PC-3 (cell line): ENCODE data around the gene FBXL7. TPM values are rescaled to one million over a fixed set of nuclear protein-coding genes. Genes with fewer than 3 reads are reported as not detected.

ENCODE experiments used
- ATAC-seq: fragments of 200-7000 bp; cut with Tn5 transposase; 2 replicates; pipeline ENCODE4 v1.9.1; 2020; ENCODE audit warnings: mild to moderate bottlenecking, moderate library complexity
- BruUV-seq: library from RNA; stranded (reverse); fragments of 400-500 nt; replicated peaks from 2 replicates; lab custom pipeline; 2021; lab: Mats Ljungman, UMichigan
- CTCF ChIA-PET: fragments of 300-600 bp; sonication (Branson Sonifier 250); formaldehyde crosslinking; loops from one replicate; lab custom pipeline; 2022; ENCODE audit warnings: antibody characterized with exemption; lab: Charles Lee
- POLR2A ChIA-PET: fragments of 300-600 bp; sonication (Branson Sonifier 250); formaldehyde crosslinking; loops from one replicate; lab custom pipeline; 2022; ENCODE audit warnings: antibody characterized with exemption; ENCODE audit not compliant: unreplicated experiment; lab: Charles Lee
- DNase-seq: peaks from one replicate; pipeline ENCODE4 v3.0.0-alpha.2; 2015
- H2AFZ ChIP-seq: fragments of 300-600 bp; sonication (generic); 2 replicates; pipeline ENCODE4 v1.6.0; 2016; ENCODE audit warnings: antibody characterized with exemption, low read length
- H3F3A ChIP-seq: fragments of 300-600 bp; sonication (generic); one replicate; pipeline ENCODE4 v1.6.0; 2017; ENCODE audit warnings: antibody characterized with exemption, low read length, control low read depth, mild to moderate bottlenecking; ENCODE audit not compliant: unreplicated experiment
- H3K27ac ChIP-seq: fragments of 300-600 bp; sonication (generic); 2 replicates; pipeline ENCODE4 v1.5.1; 2016; ENCODE audit warnings: mild to moderate bottlenecking, low read length
- H3K27me3 ChIP-seq: fragments of 300-600 bp; sonication (generic); 2 replicates; pipeline ENCODE4 v1.6.1; 2016; ENCODE audit warnings: low read length, mixed read lengths
- H3K36me3 ChIP-seq: fragments of 300-600 bp; sonication (generic); 2 replicates; pipeline ENCODE4 v1.6.1; 2016; ENCODE audit warnings: low read depth, mixed run types, low read length, mixed read lengths
- H3K4me1 ChIP-seq: fragments of 300-600 bp; sonication (generic); 2 replicates; pipeline ENCODE4 v1.5.1; 2016; ENCODE audit warnings: low read length; ENCODE audit not compliant: insufficient read depth
- H3K4me2 ChIP-seq: fragments of 300-600 bp; sonication (generic); 2 replicates; pipeline ENCODE4 v1.6.0; 2016; ENCODE audit warnings: low read length
- H3K4me3 ChIP-seq: fragments of 300-600 bp; sonication (generic); 2 replicates; pipeline ENCODE4 v1.5.1; 2016; ENCODE audit warnings: mild to moderate bottlenecking, low read length, mixed read lengths
- H3K79me2 ChIP-seq: fragments of 300-600 bp; sonication (generic); 2 replicates; pipeline ENCODE4 v1.6.1; 2017; ENCODE audit warnings: low read length, mixed read lengths
- H3K9ac ChIP-seq: fragments of 300-600 bp; sonication (generic); 2 replicates; pipeline ENCODE4 v1.6.0; 2016; ENCODE audit warnings: mild to moderate bottlenecking, low read length
- H3K9me2 ChIP-seq: fragments of 300-600 bp; sonication (generic); replicated peaks from 2 replicates; pipeline ENCODE4 v1.6.1; 2016; ENCODE audit warnings: mixed run types, low read length, mixed read lengths
- H3K9me3 ChIP-seq: fragments of 300-600 bp; sonication (generic); 2 replicates; pipeline ENCODE4 v1.6.1; 2016; ENCODE audit warnings: low read length, mixed read lengths
- H4K20me1 ChIP-seq: fragments of 300-600 bp; sonication (generic); 2 replicates; pipeline ENCODE4 v1.6.1; 2016; ENCODE audit warnings: low read length, mixed read lengths
- EZH2 ChIP-seq: fragments of 300-600 bp; sonication (generic); IDR thresholded peaks from one replicate; pipeline ENCODE4 v1.6.1; 2017; ENCODE audit warnings: antibody characterized with exemption, mild to moderate bottlenecking, low read length; ENCODE audit not compliant: unreplicated experiment
- EZH2phosphoT487 ChIP-seq: fragments of 300-600 bp; sonication (generic); IDR thresholded peaks from 2 replicates; pipeline ENCODE4 v1.6.1; 2018; ENCODE audit warnings: mild to moderate bottlenecking, antibody characterized with exemption, low read length, borderline replicate concordance
- intact Hi-C: fragments of 100-400 bp; cut with micrococcal nuclease; formaldehyde crosslinking; loops from 2 replicates; pipeline ENCODE4 v1.9.0; 2023
- total RNA-seq: library from RNA; depleted of rRNA; stranded (reverse); fragments of >200 nt; gene quantifications from 2 replicates; pipeline ENCODE4 v1.2.3, GENCODE V29; 2014
- TF ChIP-seq, protein P1 (sequence below): fragments of 300-600 bp; sonication (generic); conservative IDR thresholded peaks from 2 replicates; pipeline ENCODE4 v1.5.1; 2017; ENCODE audit warnings: antibody characterized with exemption, low read depth, mild to moderate bottlenecking, low read length

FBXL7 gene
- total RNA-seq, 1 experiment from 2014 or later: 0.18 TPM

DNA sequence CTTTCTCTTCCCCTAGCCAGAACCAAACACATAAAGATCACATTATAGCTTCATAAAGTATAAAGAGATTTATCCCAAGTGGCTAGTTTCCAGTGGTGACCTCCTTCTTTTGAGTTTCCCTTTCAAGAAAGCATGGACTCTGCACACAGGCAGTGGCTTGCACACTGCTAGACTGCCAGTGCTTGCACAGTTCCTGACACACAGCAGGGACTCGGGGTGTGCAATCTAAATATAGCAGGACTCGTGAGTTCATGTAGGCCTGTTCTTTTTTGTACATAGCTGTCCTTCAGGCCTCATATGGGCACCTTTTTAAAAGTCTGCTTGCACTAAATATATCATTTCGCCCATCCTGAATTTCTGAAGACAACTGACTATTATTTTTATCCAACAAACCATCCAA is 308.6 kb downstream of the FBXL7 start:
- H4K20me1 ChIP-seq: no peaks in the 10 kb centered on the region
- H3K4me3 ChIP-seq: no peak overlapping the region
- CTCF ChIA-PET: interaction anchor here (0.6 kb wide), 1 partner anchor 9 kb away, joined by 3 read pairs; no protein-coding TSS in a partner anchor
- BruUV-seq: no TSS peak
- no peaks in the 10 kb centered on the region for H3K9me2 ChIP-seq
- H3K27me3 ChIP-seq: no peaks in the 10 kb centered on the region
- TF ChIP-seq, protein P1, sequence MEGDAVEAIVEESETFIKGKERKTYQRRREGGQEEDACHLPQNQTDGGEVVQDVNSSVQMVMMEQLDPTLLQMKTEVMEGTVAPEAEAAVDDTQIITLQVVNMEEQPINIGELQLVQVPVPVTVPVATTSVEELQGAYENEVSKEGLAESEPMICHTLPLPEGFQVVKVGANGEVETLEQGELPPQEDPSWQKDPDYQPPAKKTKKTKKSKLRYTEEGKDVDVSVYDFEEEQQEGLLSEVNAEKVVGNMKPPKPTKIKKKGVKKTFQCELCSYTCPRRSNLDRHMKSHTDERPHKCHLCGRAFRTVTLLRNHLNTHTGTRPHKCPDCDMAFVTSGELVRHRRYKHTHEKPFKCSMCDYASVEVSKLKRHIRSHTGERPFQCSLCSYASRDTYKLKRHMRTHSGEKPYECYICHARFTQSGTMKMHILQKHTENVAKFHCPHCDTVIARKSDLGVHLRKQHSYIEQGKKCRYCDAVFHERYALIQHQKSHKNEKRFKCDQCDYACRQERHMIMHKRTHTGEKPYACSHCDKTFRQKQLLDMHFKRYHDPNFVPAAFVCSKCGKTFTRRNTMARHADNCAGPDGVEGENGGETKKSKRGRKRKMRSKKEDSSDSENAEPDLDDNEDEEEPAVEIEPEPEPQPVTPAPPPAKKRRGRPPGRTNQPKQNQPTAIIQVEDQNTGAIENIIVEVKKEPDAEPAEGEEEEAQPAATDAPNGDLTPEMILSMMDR: no peak
- TF ChIP-seq EZH2 (no peak), EZH2phosphoT487 (no peak)
- no peaks in the 10 kb centered on the region for H3F3A ChIP-seq
- H3K36me3 ChIP-seq: 0 out of 2 replicates have a peak, but pooled peaks cover 2% of the 10 kb centered on the region
- DNase-seq: no peak
- intact Hi-C loops: no loop called here
- H3K4me2 ChIP-seq: no peak overlapping the region
- no peak overlapping the region for H3K9ac ChIP-seq
- H3K4me1 ChIP-seq: no peaks in the 10 kb centered on the region
- ATAC-seq: no peak
- H3K27ac ChIP-seq: no peak overlapping the region
- no peaks in the 10 kb centered on the region for H3K79me2 ChIP-seq
- POLR2A ChIA-PET: no interaction called here
- H2AFZ ChIP-seq: no peak overlapping the region
- H3K9me3 ChIP-seq: peaks cover 7% of the 10 kb centered on the region; the same call in 1 of the 2 replicates

DNA sequence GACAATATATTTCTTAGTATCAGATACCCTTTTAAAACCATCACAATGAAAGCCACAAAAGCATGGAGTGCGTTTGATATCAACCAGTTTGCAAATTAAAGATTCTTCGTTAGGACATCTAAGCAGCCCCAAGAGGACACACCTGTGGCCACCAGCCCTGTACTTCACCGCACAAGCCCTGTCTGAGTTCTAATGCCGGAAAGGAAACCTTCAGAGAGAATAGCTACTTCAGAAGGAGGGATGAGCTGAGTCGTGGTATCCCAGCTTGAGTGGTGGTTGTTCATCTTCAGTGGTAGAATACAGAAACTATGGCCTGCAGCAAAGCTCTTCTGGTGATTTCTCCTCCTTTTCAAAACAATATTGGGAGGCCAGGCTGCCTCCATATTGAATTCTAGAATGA is 319.6 kb downstream of the FBXL7 start:
- Histone ChIP-seq H3K4me1 (no peaks in the 10 kb centered on the region), H3K4me2 (no peak overlapping the region), H3K27me3 (no peaks in the 10 kb centered on the region), H3K9me3 (no peaks in the 10 kb centered on the region), H3K79me2 (no peaks in the 10 kb centered on the region), H3K9me2 (no peaks in the 10 kb centered on the region), H3K36me3 (no peaks in the 10 kb centered on the region), H3K27ac (no peak overlapping the region), H3F3A (no peaks in the 10 kb centered on the region), H2AFZ (no peak overlapping the region), H4K20me1 (no peaks in the 10 kb centered on the region), H3K9ac (no peak overlapping the region), H3K4me3 (no peak overlapping the region)
- TF ChIP-seq, protein P1: no peak
- no peak for TF ChIP-seq EZH2
- no peak for TF ChIP-seq EZH2phosphoT487
- no TSS peak for BruUV-seq
- intact Hi-C loops: no loop called here
- ChIA-PET CTCF (no interaction called here), POLR2A (no interaction called here)
- no peak for ATAC-seq
- no peak for DNase-seq

DNA sequence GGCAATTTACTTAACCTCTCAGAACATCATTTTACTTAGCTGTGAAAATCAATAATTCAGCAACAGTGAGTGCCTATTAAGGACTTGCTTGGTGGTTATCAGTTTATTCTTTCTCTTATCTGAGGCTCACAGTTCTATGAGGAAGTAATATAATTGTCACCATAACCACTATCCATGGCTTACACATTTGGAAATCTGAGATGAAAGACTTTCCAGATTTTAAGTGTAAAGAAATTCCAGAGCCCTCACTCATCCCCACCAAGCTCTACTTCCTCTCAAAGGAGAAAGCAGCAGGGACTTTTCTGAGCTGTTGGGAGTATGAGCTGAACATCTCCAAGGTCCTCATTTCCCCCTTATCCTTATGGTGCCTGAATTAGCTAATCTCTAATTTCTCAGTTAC is 321.5 kb downstream of the FBXL7 start:
- Histone ChIP-seq H2AFZ (no peak overlapping the region), H3K27ac (no peak overlapping the region), H3K27me3 (no peaks in the 10 kb centered on the region), H4K20me1 (no peaks in the 10 kb centered on the region), H3K4me1 (no peaks in the 10 kb centered on the region), H3K9me3 (no peaks in the 10 kb centered on the region), H3K4me3 (no peak overlapping the region), H3K4me2 (no peak overlapping the region), H3K36me3 (no peaks in the 10 kb centered on the region), H3F3A (no peaks in the 10 kb centered on the region), H3K79me2 (no peaks in the 10 kb centered on the region), H3K9me2 (no peaks in the 10 kb centered on the region), H3K9ac (no peak overlapping the region)
- CTCF ChIA-PET: no interaction called here
- DNase-seq (no peak), ATAC-seq (no peak)
- intact Hi-C loops: no loop called here
- no TSS peak for BruUV-seq
- POLR2A ChIA-PET: no interaction called here
- TF ChIP-seq EZH2phosphoT487 (no peak), EZH2 (no peak)
- TF ChIP-seq, protein P1: no peak
